ENCODE results near the gene DEK.

DNA sequence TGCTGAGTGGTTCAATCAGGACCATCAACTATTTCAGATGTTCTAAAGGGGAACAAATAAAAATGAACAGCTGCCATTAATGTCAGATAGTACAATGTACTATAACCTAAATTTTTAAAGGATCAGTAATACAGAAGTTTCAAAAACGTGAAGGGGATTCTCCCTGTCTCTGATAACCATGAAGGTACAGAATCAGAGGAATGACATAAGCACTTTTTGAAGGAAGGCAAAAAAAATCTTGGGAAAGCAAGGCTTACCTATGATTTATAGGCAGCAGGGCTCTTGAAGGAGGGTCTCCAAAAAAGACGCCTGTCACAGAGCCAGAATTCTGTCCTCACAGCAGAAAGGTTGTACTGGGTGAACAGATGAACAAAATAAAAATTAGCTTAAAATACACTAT lies 20.1 kb downstream of the DEK start:
- TF ChIP-seq YY1 (IDR thresholded peaks at IDR 0.05; ENCODE audit: insufficient read depth, insufficient read length): no peak
- TF ChIP-seq ZNF274 (IDR thresholded peaks at IDR 0.05; ENCODE audit: low read depth, low read length): no peak
- TF ChIP-seq SUZ12 (IDR thresholded peaks at IDR 0.05; ENCODE audit: extremely low read depth, insufficient read depth, insufficient read length): no peak

Data from NT2/D1 (cell line).